Astrocyte (in vitro differentiated cells and primary cell): ENCODE results near the gene POLG. TPM values are rescaled to one million over a fixed set of nuclear protein-coding genes. Genes with fewer than 3 reads are reported as not detected.
A peak's percentile ranks its signal among the peaks of the same experiment; 100 is the strongest.

Source experiments
- DNase-seq: peaks from one replicate; pipeline ENCODE4 v3.0.0-alpha.2; 2010; ENCODE audit warnings: low read depth
- FAIRE-seq: peaks from 2 replicates; lab custom pipeline; 2011; peaks lifted over from hg19 to GRCh38; lab: Jason Lieb, UNC
- H2AFZ ChIP-seq: 2 replicates; pipeline ENCODE4 v1.6.0; 2012; ENCODE audit warnings: low read depth, low read length, inconsistent platforms
- H3K27ac ChIP-seq: 2 replicates; pipeline ENCODE4 v1.5.1; 2011; ENCODE audit warnings: low read depth, low read length, inconsistent platforms
- H3K27me3 ChIP-seq: 2 replicates; pipeline ENCODE4 v1.6.0; 2011; ENCODE audit warnings: low read length, inconsistent platforms; ENCODE audit not compliant: insufficient read depth
- H3K36me3 ChIP-seq: 2 replicates; pipeline ENCODE4 v1.5.1; 2011; ENCODE audit warnings: low read length, inconsistent platforms; ENCODE audit not compliant: insufficient read depth
- H3K4me1 ChIP-seq: 2 replicates; pipeline ENCODE4 v1.5.1; 2011; ENCODE audit warnings: low read length, inconsistent platforms; ENCODE audit not compliant: insufficient read depth
- H3K4me2 ChIP-seq: 2 replicates; pipeline ENCODE4 v1.6.0; 2012; ENCODE audit warnings: low read length, inconsistent platforms
- H3K4me3 ChIP-seq: 2 replicates; pipeline ENCODE4 v1.5.1; 2011; ENCODE audit warnings: low read depth, mild to moderate bottlenecking, low read length, inconsistent platforms; ENCODE audit not compliant: insufficient read depth
- H3K79me2 ChIP-seq: 2 replicates; pipeline ENCODE4 v1.6.0; 2012; ENCODE audit warnings: mild to moderate bottlenecking, low read length, inconsistent platforms; ENCODE audit not compliant: insufficient read depth
- H3K9ac ChIP-seq: 2 replicates; pipeline ENCODE4 v1.6.0; 2012; ENCODE audit warnings: mild to moderate bottlenecking, low read length, inconsistent platforms
- H3K9me3 ChIP-seq: 2 replicates; pipeline ENCODE4 v1.5.1; 2012; ENCODE audit warnings: low read depth, mild to moderate bottlenecking, low read length, inconsistent platforms; ENCODE audit not compliant: insufficient read depth
- H4K20me1 ChIP-seq: 2 replicates; pipeline ENCODE4 v1.6.0; 2012; ENCODE audit warnings: low read length, inconsistent platforms; ENCODE audit not compliant: insufficient read depth
- H3K27ac Mint-ChIP-seq: one replicate; pipeline ENCODE4 v1.8.0; 2021; ENCODE audit warnings: mild to moderate bottlenecking, mixed read lengths; ENCODE audit not compliant: unreplicated experiment
- H3K27me3 Mint-ChIP-seq: one replicate; pipeline ENCODE4 v1.8.0; 2021; ENCODE audit warnings: low read depth, mixed read lengths; ENCODE audit not compliant: unreplicated experiment
- H3K36me3 Mint-ChIP-seq: one replicate; pipeline ENCODE4 v1.8.0; 2021; ENCODE audit warnings: low read depth, mixed read lengths; ENCODE audit not compliant: unreplicated experiment
- H3K4me1 Mint-ChIP-seq: one replicate; pipeline ENCODE4 v1.8.0; 2021; ENCODE audit warnings: low read depth, mixed read lengths; ENCODE audit not compliant: unreplicated experiment
- H3K4me3 Mint-ChIP-seq: one replicate; pipeline ENCODE4 v1.8.0; 2021; ENCODE audit warnings: mild to moderate bottlenecking, moderate library complexity, mixed read lengths; ENCODE audit not compliant: unreplicated experiment
- H3K9me3 Mint-ChIP-seq: one replicate; pipeline ENCODE4 v1.8.0; 2021; ENCODE audit warnings: mild to moderate bottlenecking, mixed read lengths; ENCODE audit not compliant: unreplicated experiment
- EZH2 ChIP-seq: IDR thresholded peaks from 2 replicates; pipeline ENCODE4 v1.6.1; 2012; ENCODE audit warnings: mild to moderate bottlenecking, low read length, inconsistent platforms; ENCODE audit not compliant: insufficient read depth
- total RNA-seq: library from RNA; stranded (reverse); gene quantifications from 2 replicates; pipeline ENCODE4 v1.2.1, GENCODE V29; 2021
- TF ChIP-seq, protein P1 (sequence below): IDR thresholded peaks from 2 replicates; pipeline ENCODE4 v1.5.1; 2011; ENCODE audit warnings: low read depth, mild to moderate bottlenecking, inconsistent platforms, low read length, moderate library complexity; ENCODE audit not compliant: insufficient read depth

Gene POLG
- total RNA-seq, 1 donor from 2014 or later: 54.4 TPM

DNA sequence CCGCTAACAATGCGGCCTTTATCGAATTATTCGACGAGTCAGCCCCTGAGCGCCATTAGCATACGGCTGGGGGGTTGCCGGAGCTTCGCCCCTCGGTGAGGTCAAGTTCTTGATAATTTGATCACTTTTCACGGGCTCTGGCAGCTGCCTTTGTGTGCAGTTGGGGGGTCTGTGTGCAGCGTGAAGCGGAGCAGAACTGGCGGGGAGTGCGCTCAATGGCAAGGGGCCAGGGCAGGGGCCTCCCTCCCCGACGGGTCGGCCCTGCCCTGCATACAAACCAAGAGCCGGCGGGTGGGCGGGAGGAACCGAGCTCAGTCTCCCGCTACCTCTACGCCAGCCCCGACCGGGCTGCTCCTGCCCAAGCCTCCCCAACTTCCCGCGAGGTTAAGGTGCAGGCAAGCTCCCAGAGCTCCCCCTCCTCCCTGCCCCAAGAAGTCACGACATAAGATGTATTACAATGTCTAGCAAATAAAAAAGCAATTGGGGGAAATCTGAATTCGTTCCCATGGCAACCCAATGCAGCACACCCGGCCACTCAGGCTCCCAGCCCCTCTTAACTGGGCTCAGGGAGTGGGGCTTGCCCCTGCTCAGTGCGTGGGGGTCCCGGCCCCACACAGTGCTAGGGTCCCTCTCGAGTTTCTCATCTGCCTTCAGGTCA, 34.1 kb upstream of the POLG start:
- Histone ChIP-seq H4K20me1 (peaks cover 12% of the 10 kb centered on the region), H3K4me2 (peak overlapping the region; percentile 22), H3K9me3 (peaks cover 5% of the 10 kb centered on the region), H3K27ac (no peak overlapping the region), H3K27me3 (peaks cover 89% of the 10 kb centered on the region), H2AFZ (no peak overlapping the region), H3K9ac (no peak overlapping the region), H3K4me3 (no peak overlapping the region), H3K79me2 (peaks cover 5% of the 10 kb centered on the region), H3K4me1 (no peaks in the 10 kb centered on the region), H3K36me3 (no peaks in the 10 kb centered on the region)
- Mint-ChIP-seq H3K4me3 (no peak overlapping the region), H3K27ac (no peak overlapping the region), H3K9me3 (peaks cover 11% of the 10 kb centered on the region), H3K27me3 (peaks cover 81% of the 10 kb centered on the region), H3K4me1 (no peaks in the 10 kb centered on the region), H3K36me3 (peaks cover 2% of the 10 kb centered on the region)
- FAIRE-seq (no peak), DNase-seq (no peak)
- TF ChIP-seq, protein P1, sequence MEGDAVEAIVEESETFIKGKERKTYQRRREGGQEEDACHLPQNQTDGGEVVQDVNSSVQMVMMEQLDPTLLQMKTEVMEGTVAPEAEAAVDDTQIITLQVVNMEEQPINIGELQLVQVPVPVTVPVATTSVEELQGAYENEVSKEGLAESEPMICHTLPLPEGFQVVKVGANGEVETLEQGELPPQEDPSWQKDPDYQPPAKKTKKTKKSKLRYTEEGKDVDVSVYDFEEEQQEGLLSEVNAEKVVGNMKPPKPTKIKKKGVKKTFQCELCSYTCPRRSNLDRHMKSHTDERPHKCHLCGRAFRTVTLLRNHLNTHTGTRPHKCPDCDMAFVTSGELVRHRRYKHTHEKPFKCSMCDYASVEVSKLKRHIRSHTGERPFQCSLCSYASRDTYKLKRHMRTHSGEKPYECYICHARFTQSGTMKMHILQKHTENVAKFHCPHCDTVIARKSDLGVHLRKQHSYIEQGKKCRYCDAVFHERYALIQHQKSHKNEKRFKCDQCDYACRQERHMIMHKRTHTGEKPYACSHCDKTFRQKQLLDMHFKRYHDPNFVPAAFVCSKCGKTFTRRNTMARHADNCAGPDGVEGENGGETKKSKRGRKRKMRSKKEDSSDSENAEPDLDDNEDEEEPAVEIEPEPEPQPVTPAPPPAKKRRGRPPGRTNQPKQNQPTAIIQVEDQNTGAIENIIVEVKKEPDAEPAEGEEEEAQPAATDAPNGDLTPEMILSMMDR: no peak
- peak; percentile 81 for TF ChIP-seq EZH2

- Mint-ChIP-seq H3K4me3 (no peak overlapping the region), H3K27ac (no peak overlapping the region), H3K27me3 (peaks cover 82% of the 10 kb centered on the region), H3K36me3 (peaks cover 2% of the 10 kb centered on the region), H3K4me1 (no peaks in the 10 kb centered on the region), H3K9me3 (peaks cover 11% of the 10 kb centered on the region)
- peaks cover 5% of the 10 kb centered on the region for H3K79me2 ChIP-seq
- peak overlapping the region; percentile 41 for H2AFZ ChIP-seq
- no peaks in the 10 kb centered on the region for H3K4me1 ChIP-seq
- peaks cover 5% of the 10 kb centered on the region for H3K9me3 ChIP-seq
- H3K27me3 ChIP-seq: peaks cover 91% of the 10 kb centered on the region
- FAIRE-seq (no peak), DNase-seq (no peak)
- peak overlapping the region; percentile 23 for H3K4me3 ChIP-seq
- H3K4me2 ChIP-seq: peak overlapping the region; percentile 69
- H4K20me1 ChIP-seq: peaks cover 18% of the 10 kb centered on the region
- H3K27ac ChIP-seq: no peak overlapping the region
- H3K36me3 ChIP-seq: no peaks in the 10 kb centered on the region
- TF ChIP-seq, protein P1: no peak
- peak; percentile 68 for TF ChIP-seq EZH2
- H3K9ac ChIP-seq: no peak overlapping the region
These were observed 33.1 kb upstream of the POLG start for GRCh38 chr15:89367485-89368451.
